GM12874 (cell line): ENCODE data around the gene IDUA.

Experiments used
- TF ChIP-seq, protein P1 (sequence below): IDR thresholded peaks from 2 replicates; pipeline ENCODE4 v1.5.1; 2011; ENCODE audit warnings: low read depth, mild to moderate bottlenecking, control low read depth, low read length, moderate library complexity; ENCODE audit not compliant: insufficient read depth

The IDUA gene

DNA sequence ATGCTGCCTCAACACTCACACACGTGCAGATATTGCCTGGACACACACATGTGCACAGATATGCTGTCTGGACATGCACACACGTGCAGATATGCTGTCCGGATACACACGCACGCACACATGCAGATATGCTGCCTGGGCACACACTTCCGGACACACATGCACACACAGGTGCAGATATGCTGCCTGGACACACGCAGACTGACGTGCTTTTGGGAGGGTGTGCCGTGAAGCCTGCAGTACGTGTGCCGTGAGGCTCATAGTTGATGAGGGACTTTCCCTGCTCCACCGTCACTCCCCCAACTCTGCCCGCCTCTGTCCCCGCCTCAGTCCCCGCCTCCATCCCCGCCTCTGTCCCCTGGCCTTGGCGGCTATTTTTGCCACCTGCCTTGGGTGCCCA is 39.3 kb downstream of the IDUA start:
- TF ChIP-seq, protein P1, sequence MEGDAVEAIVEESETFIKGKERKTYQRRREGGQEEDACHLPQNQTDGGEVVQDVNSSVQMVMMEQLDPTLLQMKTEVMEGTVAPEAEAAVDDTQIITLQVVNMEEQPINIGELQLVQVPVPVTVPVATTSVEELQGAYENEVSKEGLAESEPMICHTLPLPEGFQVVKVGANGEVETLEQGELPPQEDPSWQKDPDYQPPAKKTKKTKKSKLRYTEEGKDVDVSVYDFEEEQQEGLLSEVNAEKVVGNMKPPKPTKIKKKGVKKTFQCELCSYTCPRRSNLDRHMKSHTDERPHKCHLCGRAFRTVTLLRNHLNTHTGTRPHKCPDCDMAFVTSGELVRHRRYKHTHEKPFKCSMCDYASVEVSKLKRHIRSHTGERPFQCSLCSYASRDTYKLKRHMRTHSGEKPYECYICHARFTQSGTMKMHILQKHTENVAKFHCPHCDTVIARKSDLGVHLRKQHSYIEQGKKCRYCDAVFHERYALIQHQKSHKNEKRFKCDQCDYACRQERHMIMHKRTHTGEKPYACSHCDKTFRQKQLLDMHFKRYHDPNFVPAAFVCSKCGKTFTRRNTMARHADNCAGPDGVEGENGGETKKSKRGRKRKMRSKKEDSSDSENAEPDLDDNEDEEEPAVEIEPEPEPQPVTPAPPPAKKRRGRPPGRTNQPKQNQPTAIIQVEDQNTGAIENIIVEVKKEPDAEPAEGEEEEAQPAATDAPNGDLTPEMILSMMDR, result no peak

DNA sequence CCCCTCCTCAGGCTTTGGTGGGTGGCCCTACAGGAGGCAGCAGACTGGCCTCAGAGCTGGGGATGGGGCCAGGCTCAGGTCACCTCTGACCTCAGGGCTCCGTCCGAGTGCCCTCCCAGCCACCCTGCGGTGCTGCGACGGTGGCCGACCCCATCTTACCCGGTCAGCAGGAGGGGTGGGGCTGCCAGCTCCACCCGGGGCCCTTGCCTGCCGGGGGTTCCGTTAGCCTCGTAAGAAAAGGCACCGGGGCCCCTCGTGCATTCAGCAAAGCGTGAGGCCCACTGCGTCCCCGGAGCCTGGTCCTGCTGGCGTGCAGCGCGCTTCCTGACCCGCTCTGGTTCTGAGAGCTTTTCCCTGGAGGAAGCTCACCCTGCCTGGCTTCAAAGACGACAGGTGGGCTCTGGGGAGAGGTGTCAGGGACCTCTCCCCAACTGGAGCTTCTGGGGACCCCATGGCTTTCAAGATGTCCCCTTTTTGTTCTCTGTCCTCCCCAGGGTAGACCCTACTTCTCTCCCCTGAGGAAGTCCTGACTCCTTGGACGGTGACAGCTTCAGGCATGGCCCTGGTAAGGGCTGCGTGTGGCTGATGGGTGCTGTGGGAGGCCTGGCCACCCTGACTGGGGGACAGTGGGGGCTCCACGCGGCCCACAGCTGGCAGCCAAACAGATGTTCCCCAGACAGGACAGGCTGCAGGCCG is 40.5 kb downstream of the IDUA start:
- TF ChIP-seq, protein P1, result no peak

DNA sequence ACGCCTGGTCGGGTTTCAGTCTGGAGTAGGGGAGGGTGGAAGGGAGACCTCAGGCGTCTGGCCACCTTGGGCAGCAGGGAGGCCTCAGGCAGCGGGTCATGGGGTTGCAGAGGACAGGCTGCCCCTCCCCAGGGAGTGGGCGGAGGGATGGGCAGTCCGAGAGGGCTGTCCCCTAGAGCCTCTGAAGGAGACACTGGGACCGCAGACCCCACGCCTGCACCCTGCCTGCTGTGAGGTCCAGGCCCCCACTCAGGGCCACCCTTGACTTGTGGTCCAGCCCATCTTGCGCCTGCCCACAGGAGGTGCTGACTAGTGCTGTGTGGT is 41.0 kb downstream of the IDUA start:
- TF ChIP-seq, protein P1, result no peak

DNA sequence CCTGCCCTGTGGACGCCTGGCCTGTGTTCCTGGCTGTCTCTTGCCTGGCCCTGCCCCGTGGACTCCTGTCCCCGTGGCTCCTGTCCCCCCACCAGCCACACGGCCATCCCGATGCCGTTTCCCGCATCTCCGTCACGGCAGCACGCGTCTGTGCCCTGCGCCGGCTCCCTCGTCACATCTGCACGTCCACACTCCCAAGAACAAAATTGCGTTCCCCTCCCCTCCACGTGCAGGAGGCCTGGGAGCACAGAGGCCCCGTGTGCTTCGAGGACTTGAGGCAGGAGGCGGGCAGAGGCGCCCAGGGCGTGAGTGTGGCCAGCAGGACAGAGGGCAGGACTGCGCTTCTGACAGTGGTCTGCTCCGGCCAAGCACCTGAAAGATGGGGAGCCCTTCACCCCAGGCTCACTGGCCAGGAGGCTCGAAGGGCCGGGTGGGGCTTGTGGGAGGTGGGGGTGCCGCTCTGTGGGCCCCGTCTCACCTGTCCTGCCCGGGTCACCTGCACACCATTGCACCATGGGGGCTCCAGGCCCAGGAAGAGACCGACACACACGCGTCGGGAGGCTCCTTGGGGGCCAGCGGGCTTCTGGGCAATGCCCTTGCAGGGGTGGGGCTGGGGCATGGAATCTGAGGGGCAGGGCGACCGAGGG is 41.9 kb downstream of the IDUA start:
- TF ChIP-seq, protein P1, result no peak

DNA sequence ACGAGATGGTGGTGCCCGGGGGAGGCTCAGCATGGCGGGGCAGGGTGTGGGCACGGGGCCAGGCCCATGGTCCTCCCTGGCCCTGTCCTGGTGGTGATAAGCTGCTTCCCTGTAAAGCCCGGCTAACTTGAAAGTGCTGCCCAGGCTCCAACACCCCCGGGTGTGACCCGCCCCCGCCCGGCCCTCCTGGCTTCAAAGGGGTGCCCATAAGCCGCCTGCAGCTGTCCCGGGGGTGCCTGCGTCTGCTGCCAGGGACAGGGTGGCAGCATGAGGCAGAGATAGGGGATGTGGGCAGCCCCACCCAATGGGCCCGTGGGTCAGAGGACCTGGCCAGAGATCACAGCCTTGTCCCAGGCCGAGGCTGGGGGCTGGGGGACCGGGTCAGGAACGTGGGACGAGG is 42.7 kb downstream of the IDUA start:
- TF ChIP-seq, protein P1, result no peak

DNA sequence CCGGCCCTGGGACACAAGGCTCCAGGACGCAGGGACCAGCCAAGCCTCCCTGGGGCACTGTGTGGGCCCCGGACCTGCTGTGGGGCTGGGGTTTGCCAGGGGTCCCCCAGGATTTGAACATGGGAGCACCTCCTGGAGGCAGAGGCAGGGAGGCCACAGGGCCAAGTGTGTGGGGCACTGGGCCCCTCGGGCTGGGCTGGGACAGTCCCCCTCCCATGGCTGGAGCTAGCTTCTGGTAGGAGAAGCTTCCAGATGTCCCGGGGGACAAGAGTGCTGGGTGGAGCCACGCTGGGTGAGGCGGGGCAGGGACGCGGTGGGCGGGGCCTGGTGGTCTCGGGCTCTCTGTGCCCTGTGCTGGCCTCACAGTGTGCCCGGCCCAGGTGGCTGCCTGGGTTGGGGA is 43.2 kb downstream of the IDUA start:
- TF ChIP-seq, protein P1, result no peak

DNA sequence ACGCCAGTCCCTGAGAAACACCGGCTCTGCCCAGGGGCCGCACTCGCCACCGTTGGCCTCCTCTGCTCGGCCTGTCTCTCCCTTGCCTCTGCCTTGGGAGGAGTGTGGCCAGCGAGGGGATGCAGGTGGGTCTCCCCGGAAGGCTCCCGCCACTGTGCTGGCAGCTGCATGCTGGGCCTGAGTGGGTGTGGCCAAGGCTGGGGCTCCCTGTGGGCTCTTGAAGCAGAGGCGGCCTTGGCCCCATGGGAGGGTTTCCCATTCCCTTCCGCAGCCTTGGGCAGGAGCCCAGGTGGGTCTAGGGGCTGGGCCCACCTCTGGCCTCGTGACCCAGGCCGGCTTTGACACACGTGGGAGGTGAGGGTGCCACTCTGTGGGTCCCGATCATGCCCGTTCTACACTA is 43.7 kb downstream of the IDUA start:
- TF ChIP-seq, protein P1, result no peak
